Activated effector memory CD4-positive, alpha-beta T cell treated with Interleukin-2 at 50 U/mL for 16 hours (primary cell): ENCODE data around the gene ZNF609.
"Not testable (repeated sequence)": the region's sequence is repeated elsewhere in the genome, so short reads cannot be mapped to it uniquely, and the experiment has no call there.

Experiments used
- DNase-seq: peaks from one replicate; pipeline ENCODE4 v3.0.0-alpha.2; 2020

Gene ZNF609

DNA sequence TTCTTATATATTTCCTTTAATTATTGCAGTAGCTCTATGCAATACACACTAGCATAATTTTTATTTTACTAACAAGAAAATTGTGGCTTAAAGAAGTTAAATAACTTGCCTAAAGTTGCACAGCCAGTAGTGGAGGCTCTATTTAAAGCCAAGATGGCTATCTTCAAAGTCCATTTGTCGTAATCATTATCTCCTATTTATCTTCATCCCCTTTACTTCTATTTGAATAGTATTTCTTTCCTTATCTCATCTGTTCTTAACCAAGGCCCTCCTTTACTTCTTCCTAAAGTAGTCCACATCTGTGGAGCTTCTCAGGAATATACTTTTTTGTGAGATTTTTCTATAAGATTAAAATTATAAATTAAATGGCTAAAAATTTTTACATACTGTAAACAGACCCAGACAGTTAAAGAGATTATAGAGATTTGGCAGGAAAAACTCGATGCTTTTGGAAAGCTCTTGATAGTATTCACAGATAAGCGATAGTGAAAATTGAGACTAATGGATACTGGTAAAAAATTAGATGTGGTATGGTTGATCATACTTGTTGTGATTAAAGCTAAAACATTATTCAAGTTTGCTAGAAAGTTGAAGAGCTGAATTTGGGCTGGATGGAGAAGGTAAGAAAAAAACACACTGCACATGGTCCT lies 129.2 kb downstream of the ZNF609 start:
- DNase-seq: no peak

DNA sequence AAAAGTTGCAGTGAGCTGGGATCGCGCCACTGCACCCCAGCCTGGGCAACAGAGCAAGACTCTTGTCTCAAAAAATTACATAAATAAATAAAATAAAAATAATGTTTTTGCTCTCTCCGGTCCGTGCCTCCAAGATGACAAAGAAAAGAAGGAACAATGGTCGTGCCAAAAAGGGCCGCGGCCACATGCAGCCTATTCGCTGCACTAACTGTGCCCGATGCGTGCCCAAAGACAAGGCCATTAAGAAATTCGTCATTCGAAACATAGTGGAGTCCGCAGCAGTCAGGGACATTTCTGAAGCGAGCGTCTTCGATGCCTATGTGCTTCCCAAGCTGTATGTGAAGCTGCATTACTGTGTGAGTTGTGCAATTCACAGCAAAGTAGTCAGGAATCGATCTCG lies 132.5 kb downstream of the ZNF609 start:
- not testable (repeated sequence) for DNase-seq

DNA sequence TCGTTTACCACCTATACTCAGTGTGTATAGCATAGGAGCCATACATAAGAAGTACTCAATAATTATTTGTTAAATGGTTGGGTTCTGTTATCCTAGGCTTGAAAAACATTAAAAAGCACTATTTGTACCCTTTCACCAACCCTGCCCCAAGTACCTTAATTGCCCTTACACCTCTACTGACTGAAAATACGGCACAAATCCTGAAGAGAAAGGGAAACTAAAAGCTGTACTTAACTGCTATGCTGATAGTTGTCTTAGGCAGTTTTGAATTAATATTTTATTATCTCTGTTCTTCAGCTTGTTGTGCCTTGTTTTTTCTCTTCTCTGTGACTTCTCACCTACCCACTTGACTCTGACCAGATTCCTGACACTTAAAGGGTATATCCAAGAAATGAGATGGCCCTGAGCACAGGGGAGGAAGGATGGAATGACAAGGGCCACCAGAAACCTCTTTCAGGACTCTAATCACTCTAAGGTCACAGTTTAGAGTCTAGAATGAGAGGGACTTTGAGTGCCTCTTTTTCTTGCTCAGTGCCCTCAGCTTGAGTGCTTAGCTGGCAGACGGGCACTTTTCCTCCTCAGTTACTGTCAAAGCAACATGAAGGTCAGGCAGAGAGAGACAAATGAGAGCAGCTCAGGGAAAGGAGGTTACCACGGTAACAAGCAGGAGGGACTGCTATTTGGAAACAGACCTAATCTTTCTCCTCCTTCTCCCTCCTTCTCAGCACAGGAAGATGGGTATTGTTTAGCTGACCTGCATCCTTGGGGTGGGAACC lies 136.5 kb downstream of the ZNF609 start:
- no peak for DNase-seq

DNA sequence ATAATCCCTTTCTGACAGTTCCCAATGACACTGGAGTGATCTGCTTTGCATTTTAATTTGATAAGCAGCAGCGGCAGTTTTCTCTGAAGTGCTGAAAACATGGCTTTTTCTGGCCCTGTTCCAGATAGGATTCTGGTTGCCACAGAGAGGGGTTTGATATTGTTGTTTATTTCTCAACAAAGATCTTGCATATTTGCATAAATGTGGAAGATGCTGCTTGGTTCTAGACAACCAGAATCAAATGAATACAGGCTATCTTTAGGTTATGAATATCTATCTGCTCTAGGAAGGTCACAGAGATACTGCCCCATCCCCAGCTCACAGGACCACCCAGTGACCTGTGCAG lies 137.1 kb downstream of the ZNF609 start:
- DNase-seq: no peak

DNA sequence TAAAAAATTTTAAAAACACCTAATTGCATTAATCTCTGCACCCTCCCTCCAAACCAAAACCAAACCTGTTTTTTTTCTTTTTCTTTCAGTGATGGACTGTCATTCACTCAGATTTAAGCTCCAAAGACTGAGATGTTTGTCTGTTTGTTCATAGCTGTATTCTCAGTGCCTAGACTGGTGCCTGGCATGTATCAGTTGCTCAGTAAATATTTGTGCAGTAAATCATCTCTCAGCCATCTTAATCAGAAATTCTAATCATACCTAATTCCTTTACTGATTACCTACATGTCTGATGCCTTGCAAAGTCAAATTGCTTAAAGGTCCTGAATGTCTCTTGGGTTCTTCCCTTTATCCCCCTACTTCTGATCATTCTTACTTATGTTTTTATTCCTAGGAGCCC lies 138.8 kb downstream of the ZNF609 start:
- no peak for DNase-seq

DNA sequence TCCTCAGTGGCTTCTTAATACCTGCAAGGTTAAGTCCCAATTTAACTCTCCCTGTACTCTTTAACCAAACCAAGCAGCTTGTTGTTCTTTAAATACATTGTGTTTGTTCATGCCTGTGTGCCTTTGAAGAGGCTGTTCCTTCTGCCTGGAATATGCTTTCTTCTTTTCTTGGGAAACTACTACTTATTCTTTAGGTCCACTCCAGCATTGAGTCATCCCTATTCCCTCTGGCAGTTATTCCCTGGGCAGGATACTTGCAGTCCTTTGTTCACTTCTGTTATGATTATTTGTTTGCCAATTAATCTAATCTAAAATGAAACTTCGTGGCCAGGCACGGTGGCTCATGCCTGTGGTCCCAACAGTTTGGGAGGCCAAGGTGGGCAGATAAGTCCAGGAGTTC lies 139.3 kb downstream of the ZNF609 start:
- no peak for DNase-seq

DNA sequence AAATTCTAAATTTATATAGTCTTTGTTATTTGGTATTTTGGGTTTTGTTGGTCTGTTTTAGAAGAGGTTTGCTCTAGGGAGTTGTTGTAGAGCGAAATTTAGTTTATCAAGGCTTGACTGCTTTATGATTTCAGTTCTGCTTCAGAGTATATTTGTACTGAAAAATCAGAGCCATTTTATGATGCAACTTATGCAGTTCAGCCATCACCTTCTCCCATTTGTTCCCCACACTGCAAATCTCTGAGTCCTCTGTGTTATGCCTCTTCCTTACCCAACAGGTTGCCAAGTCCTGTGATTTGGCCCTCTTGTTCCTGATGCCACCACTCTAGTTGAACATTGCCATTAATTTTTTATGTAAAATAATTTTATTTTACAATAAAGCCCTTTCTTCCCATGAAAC lies 140.4 kb downstream of the ZNF609 start:
- DNase-seq: no peak

DNA sequence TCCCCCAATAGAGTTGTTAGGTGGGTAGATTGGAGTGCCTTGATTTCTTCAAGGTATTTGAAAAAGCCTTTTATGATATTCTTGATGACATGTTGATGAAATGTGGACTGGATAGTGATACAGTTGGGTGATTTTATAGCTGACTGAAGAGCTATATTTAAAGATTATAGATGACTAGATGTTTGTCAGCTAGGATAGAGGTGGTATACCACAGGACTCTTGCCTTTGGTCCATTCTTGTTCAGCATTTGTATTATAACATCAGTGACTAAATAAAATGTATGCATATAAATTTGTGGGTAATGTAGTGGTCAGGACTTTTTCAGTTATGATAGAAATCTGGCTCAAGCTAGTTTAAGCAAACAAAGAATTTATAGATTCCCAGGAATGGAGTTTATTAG lies 143.9 kb downstream of the ZNF609 start:
- no peak for DNase-seq

DNA sequence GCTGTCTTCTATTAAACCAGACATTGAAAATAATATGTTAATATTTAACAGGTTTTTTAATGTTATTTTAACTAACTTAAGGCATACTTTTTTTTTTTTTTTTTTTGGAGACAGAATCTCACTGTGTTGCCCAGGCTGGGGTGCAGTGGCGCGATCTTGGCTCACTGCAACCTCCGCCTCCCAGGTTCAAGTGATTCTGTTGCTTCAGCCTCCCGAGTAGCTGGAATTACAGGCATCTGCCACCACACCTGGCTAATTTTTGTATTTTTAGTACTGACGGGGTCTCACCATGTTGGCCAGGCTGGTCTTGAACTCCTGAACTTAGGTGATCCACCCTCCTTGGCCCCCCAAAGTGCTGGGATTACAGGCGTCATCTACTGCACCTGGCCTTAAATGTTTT lies 147.0 kb downstream of the ZNF609 start:
- DNase-seq: not testable (repeated sequence)

DNA sequence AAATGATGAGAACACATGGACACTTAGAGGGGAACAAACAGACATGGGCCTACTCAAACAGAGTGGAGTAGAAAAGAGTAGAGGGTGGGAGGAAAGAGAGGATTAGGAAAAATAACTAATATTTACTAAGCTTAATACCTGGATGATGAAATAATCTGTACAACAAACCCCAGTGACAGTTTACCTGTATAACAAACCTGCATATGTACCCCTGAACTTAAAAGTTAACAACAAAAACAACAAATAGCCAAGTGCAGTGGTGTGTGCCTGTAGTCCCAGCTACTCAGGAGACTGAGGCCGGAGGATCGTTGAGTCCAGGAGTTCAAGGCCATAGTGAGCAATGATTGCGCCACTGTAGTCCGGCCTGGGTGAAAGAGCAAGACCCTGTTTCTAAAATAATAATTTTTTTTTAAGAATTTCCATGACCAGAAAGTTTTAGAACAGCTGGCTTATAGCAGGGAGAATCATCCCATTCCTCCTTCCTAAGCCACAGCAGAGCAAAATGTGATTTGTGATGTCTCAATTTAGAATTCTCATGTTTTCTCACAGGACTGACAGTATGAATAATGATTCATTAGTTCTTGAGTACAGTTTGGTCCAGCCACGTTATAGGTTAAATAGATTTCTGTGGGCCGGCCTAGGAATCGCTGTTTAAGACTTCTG lies 150.0 kb downstream of the ZNF609 start:
- DNase-seq: no peak

DNA sequence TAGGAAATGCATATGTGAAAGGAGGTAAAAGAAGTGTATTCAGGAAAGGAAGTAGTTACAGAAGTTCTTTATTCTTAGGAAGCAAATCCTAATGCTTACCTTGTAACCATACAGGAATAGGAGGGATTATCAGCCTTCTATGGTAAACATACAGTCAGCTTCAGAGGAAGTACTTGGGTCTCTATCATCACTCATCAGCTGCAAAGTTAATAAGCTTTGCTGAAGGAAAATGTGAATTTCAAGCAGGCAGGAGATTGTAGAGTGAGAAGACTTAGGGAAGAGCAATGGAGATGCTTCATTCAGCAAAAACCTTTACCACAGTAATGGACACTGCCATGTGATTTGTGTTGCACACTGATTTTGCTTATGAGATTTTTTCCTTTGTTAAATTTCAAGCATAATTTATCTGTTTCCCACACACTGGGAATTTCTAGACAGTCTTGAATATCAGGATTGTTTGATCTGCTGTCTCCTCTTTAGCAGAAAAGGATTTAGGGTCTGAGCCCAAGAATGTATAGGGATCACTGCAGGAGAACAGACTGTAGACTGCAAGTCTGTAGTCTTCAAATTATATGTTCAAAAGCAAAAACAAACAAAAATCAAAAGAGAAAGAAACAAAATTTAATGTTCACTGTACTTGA lies 150.8 kb downstream of the ZNF609 start:
- no peak for DNase-seq

DNA sequence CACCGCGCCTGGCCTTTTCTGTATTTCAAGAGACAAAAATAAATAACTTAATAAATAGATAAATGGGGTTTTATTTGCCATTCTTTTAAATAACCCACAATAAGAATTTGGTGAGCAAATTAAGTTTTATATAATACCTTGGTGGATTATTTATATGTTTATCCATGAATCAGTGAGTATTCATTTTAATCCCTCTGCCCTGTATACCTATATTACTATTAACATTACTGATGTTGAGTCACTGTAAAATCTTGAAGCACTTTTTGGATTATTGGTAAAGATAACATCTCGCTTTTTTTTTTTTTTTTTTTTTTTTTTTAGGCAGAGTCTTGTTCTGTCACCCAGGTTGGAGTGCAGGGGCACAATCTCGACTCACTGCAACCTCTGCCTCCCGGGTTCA lies 154.1 kb downstream of the ZNF609 start:
- no peak for DNase-seq

DNA sequence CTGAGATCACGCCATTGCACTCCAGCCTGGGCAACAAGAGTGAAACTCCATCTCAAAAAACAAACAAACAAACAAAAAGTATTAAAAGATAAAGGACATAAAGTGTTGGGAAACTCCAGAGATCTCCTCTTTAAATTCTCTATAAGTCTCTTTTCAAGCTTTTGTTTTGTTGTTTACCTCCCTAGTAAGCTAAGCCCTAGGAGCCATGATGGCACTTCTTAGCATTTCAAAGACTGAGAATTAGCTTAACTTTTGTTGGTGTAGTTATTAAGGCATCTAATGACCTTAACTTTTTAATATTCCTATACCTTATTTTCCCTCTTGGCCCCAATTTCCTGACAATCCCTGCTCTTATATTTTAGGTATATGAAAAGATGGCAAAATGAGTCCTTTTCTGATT lies 157.3 kb downstream of the ZNF609 start:
- no peak for DNase-seq

DNA sequence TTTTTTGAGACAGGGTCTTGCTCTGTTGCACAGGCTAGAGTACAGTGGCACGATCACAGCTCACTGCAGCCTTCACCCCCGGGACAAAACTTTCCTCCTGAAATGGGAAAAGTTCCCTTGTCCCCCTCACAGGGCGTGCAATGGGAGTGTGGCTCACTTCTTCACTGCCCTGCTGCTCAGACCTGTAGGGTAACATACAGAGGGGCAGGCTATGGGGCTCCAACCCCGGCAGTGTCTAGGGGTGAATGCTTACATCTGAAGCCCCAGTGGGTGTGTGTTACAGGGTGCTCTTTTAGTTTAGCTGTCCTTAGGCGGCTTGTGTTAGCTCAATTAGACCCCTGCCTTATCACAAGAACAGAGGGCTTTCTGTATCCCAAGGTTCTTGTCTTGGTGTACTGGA lies 157.8 kb downstream of the ZNF609 start:
- no peak for DNase-seq

DNA sequence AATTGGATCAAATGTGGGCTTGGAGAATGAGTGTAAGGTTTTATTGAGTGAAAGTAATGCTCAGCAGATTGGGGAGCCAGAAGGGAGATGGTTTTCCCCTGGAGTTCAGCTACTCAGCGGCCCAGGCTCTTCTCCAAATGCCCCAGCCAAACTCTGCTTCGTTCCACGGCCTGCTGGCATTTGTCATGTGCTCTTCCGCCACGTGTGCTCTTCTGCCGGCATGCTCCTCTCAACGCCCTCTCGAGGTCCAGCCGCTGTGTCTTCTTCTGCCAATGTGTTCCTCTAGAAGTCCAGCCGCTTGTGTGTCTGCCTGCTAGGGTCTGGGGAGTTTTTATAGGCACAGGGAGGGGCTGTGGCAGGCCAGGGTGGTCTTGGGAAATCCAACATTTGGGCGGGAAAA lies 158.2 kb downstream of the ZNF609 start:
- DNase-seq: no peak

DNA sequence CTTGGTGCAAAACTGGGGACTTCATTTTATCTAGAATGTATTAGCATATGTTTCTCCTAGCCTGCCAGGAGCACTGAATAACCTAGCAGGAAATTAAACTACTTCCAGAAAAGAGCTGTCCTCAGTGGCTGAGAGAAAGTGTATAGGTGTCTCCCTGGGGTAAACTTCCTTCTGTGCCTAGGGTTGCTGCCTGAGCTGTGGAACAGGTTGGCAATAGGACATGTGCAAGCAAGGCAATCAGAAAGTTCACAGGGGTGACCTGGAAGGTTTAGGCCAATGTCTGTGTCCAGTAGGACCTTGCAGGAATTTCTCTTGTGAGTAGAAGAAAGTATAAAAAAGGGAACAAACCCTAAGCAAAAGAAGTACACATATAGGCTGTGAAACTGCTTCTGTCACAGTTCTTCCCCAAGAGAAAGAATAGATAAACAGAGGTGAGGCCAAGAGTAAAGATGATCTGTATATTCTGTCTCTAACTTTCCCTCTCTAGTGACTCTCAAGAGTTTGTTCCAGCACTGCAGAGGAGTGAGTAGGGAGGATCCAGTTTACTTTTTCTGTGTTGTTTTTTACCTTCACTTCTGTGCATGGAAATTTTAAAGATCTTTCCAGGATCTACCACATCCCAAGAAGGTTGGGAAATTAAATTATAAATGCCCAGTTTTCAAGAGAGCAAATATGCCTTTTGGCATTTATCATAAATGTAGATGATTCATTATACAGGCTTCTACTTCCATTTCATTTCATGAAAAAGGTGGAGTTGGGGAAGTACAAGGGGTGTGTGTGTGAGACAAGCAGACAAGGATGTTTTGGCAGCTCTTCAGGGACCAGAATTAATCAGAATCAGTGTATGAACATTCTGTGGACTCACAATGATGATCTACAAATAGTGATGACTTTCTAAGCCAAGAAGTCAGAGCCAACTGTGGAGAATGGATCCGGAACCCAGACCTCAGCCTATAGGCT lies 159.8 kb downstream of the ZNF609 start:
- DNase-seq: no peak

DNA sequence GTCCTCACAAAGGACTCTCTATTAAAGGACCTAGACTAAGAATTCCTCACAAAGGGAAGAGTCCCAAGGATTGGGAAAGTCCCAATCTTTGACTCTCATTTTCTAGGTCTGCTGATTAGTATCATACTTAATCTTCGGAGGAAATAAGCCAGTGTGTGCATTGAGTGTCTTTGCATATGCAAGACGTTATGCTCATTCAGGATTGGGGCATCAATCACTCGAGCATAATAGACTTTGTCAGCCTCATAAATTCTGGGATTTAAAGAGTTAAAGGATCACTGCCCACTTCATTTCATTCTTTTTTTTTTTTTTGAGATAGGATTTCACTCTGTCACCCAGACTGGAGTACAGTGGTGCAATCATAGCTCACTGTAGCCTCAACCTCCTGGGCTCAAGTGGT lies 160.7 kb downstream of the ZNF609 start:
- DNase-seq: no peak

DNA sequence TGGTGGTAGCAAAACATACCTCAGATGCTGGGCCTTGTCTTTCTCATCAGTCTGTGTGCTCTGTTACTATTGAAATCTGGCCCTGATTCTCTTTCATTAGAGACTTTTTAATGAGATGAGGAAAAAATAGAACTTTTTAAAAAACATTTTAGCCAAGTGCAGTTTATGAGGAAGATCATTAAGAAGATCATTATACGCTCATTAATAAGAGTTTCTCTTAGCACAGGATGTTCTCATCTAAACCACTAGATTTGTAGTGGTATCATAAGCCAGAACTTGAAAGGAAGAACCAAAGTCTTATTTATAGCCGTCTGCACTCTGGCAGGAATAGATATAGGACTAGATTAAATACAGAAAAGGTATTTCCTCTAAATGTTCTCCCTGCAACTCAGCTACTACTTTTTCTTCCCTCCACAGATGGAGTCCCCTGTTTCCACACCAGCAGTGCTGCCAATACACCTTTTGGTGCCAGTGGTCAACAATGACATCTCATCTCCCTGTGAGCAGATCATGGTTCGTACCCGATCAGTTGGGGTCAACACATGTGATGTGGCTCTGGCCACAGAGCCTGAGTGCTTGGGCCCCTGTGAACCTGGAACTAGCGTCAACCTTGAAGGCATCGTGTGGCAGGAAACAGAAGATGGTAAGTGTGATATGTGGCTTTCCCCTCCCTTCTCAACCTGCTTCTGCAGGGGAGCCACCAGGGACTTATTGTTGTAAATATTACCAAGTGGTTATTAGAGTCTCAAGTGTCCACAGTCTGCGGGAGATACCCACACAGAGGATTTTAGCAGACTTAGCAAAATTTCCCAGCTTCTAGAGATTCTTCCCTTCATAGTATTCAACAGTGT lies 162.3 kb downstream of the ZNF609 start:
- peak; percentile 47 for DNase-seq

DNA sequence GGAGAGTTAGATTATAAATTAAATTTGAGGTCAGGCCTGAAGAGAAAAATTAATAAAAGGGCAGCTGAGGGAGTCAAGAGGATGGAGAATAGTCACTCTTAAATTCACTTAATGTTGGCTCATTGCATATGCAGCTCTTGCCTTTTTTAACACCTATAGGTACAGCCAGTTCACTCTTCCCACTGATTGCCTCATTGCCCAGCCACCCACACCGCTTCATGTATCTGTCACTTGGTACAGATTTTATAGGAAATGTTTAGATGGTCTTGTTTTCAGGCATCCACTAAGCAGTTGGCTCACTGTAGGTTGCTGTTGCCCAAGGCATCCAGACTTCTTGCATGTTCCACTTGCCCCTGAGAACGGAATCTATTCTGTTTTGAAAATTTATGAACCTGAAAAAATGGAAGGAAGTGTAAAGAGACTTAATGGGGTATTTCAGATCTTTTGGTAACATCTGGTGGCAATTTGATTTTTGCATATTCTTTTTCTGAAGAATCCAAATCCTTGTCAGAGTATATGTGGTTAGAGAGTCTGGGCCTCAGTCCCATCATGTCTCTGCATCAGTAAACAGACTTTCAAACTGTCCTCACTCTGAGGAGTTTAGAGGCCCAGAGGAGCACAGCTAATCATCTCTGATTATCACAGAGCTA lies 163.1 kb downstream of the ZNF609 start:
- DNase-seq: no peak

DNA sequence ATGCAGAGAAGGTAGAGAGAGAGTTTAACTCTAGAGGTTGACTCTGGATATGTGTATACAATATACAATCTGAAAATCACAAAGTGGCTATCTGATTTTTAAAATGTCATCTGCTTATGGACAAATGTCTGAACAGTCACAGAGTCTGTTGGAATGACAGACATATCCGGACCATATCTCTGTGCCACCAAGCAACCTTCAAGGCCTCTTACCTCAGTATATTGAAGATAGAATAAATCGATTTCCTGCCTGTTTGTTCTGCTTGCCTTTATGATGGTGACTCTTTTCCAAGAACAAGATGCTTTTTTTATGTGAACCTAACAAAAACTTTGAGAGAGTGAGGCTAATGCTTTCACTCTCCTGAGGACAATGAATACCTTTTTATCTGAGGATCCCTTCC lies 163.9 kb downstream of the ZNF609 start:
- DNase-seq: no peak

DNA sequence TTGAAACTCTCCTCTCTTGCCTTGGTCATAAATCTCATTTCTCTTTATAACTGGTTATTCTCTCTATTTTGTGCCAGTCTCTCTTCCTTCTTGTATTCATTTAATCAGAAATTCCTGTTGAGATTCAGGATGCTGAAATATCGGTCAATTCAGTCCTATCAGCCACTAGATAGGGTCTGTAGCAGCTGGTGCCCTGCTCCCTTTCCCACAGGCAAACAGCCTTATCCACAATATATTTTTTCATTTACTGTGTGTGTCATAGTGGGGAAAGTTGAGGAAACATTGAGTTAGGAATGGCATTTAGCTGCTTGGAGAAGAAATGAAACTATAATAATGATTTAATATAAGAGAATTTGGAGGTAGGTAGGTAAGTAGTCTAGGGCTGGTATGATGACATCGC lies 168.7 kb downstream of the ZNF609 start:
- DNase-seq: no peak
